OCI-LY1 (cell line): Measurements from ENCODE around the gene PTH1R.
A peak's percentile ranks its signal among the peaks of the same experiment; 100 is the strongest.

ENCODE experiments used
- H2AFZ ChIP-seq: fragments of 200-600 bp; sonication (generic), shearing (Covaris generic); 2 replicates; pipeline ENCODE4 v1.6.0; 2014; ENCODE audit warnings: antibody characterized with exemption, mild to moderate bottlenecking, low read length
- H3F3A ChIP-seq: fragments of 200-600 bp; sonication (generic), shearing (Covaris generic); 2 replicates; pipeline ENCODE4 v1.6.0; 2014; ENCODE audit warnings: mild to moderate bottlenecking, antibody characterized with exemption, low read length, moderate library complexity; ENCODE audit not compliant: insufficient read depth
- H3K27ac ChIP-seq: fragments of 200-600 bp; sonication (generic); 2 replicates; pipeline ENCODE4 v1.5.1; 2014; ENCODE audit warnings: low read length, mixed run types, mild to moderate bottlenecking, low read depth; ENCODE audit not compliant: poor library complexity, severe bottlenecking
- H3K27me3 ChIP-seq: fragments of 200-600 bp; sonication (generic); 2 replicates; pipeline ENCODE4 v1.6.0; 2014; ENCODE audit warnings: antibody characterized with exemption, mild to moderate bottlenecking, low read length, moderate library complexity; ENCODE audit not compliant: insufficient read depth
- H3K36me3 ChIP-seq: fragments of 200-600 bp; sonication (generic); 2 replicates; pipeline ENCODE4 v1.6.1; 2014; ENCODE audit warnings: mild to moderate bottlenecking, antibody characterized with exemption, low read length, moderate library complexity, mixed read lengths; ENCODE audit not compliant: insufficient read depth
- H3K4me1 ChIP-seq: fragments of 200-600 bp; sonication (generic); 2 replicates; pipeline ENCODE4 v1.5.1; 2014; ENCODE audit warnings: mild to moderate bottlenecking, low read length, moderate library complexity; ENCODE audit not compliant: insufficient read depth, severe bottlenecking
- H3K4me2 ChIP-seq: fragments of 200-600 bp; sonication (generic), shearing (Covaris generic); 2 replicates; pipeline ENCODE4 v1.6.1; 2014; ENCODE audit warnings: low read length
- H3K4me3 ChIP-seq: fragments of 200-600 bp; sonication (generic); 2 replicates; pipeline ENCODE4 v1.5.1; 2014; ENCODE audit warnings: low read length, low read depth, mild to moderate bottlenecking, mixed read lengths; ENCODE audit not compliant: poor library complexity, severe bottlenecking
- H3K79me2 ChIP-seq: fragments of 200-600 bp; shearing (Covaris generic); 2 replicates; pipeline ENCODE4 v1.6.1; 2016; ENCODE audit warnings: mixed run types, low read length, mixed read lengths; ENCODE audit not compliant: insufficient read depth
- H3K9ac ChIP-seq: fragments of 200-600 bp; sonication (generic), shearing (Covaris generic); 2 replicates; pipeline ENCODE4 v1.6.1; 2014; ENCODE audit warnings: mild to moderate bottlenecking, low read length, mixed read lengths
- H3K9me2 ChIP-seq: fragments of 200-600 bp; sonication (generic), shearing (Covaris generic); 2 replicates; pipeline ENCODE4 v1.6.1; 2014; ENCODE audit warnings: low read depth, mild to moderate bottlenecking, low read length, mixed read lengths
- H3K9me3 ChIP-seq: fragments of 200-600 bp; shearing (Covaris generic); 2 replicates; pipeline ENCODE4 v1.6.1; 2014; ENCODE audit warnings: low read length, mixed read lengths
- H4K20me1 ChIP-seq: fragments of 200-600 bp; sonication (generic), shearing (Covaris generic); 2 replicates; pipeline ENCODE4 v1.6.0; 2016; ENCODE audit warnings: mild to moderate bottlenecking, low read length; ENCODE audit not compliant: insufficient read depth
- EZH2 ChIP-seq: fragments of 200-600 bp; sonication (generic), shearing (Covaris generic); IDR thresholded peaks from 2 replicates; pipeline ENCODE4 v1.8.0; 2017; ENCODE audit warnings: borderline replicate concordance, mixed run types, mild to moderate bottlenecking, antibody characterized with exemption, low read length, moderate library complexity, mixed read lengths
- TF ChIP-seq, protein P1 (sequence below): fragments of 200-600 bp; sonication (generic), shearing (Covaris generic); IDR thresholded peaks from 2 replicates; pipeline ENCODE4 v1.5.1; 2017; ENCODE audit warnings: mild to moderate bottlenecking, antibody characterized with exemption, low read length, moderate library complexity, mixed read lengths

PTH1R gene

DNA sequence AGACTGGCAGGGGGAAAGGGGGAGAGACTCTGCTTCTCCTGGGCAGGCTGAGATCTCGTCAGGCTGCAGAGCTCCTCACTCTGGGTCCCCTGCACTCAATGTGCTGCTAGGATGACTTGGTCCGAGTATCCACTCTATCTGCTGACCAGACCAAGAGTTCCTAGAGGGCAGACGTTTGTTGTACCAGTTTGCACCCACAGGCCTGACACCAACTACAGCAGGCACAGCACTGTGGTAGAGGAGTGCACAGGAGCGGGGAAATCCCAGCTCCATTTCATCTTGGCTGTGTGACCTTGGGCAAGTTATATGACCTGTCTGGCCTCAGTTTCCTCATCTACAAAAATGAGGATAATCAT, 70.0 kb downstream of the PTH1R start:
- H3K9me2 ChIP-seq = no peaks in the 10 kb centered on the region
- H3K27me3 ChIP-seq = no peaks in the 10 kb centered on the region
- no peaks in the 10 kb centered on the region for H4K20me1 ChIP-seq
- H2AFZ ChIP-seq = no peak overlapping the region
- H3K27ac ChIP-seq = no peak overlapping the region
- no peak overlapping the region for H3K4me3 ChIP-seq
- peaks cover 48% of the 10 kb centered on the region; the same call in 1 of the 2 replicates for H3K36me3 ChIP-seq
- no peaks in the 10 kb centered on the region for H3F3A ChIP-seq
- no peak overlapping the region for H3K4me2 ChIP-seq
- H3K9ac ChIP-seq = no peak overlapping the region
- peaks cover 91% of the 10 kb centered on the region for H3K79me2 ChIP-seq
- TF ChIP-seq, protein P1, sequence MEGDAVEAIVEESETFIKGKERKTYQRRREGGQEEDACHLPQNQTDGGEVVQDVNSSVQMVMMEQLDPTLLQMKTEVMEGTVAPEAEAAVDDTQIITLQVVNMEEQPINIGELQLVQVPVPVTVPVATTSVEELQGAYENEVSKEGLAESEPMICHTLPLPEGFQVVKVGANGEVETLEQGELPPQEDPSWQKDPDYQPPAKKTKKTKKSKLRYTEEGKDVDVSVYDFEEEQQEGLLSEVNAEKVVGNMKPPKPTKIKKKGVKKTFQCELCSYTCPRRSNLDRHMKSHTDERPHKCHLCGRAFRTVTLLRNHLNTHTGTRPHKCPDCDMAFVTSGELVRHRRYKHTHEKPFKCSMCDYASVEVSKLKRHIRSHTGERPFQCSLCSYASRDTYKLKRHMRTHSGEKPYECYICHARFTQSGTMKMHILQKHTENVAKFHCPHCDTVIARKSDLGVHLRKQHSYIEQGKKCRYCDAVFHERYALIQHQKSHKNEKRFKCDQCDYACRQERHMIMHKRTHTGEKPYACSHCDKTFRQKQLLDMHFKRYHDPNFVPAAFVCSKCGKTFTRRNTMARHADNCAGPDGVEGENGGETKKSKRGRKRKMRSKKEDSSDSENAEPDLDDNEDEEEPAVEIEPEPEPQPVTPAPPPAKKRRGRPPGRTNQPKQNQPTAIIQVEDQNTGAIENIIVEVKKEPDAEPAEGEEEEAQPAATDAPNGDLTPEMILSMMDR = no peak
- no peak for TF ChIP-seq EZH2
- H3K9me3 ChIP-seq = no peaks in the 10 kb centered on the region
- peaks cover 19% of the 10 kb centered on the region for H3K4me1 ChIP-seq

DNA sequence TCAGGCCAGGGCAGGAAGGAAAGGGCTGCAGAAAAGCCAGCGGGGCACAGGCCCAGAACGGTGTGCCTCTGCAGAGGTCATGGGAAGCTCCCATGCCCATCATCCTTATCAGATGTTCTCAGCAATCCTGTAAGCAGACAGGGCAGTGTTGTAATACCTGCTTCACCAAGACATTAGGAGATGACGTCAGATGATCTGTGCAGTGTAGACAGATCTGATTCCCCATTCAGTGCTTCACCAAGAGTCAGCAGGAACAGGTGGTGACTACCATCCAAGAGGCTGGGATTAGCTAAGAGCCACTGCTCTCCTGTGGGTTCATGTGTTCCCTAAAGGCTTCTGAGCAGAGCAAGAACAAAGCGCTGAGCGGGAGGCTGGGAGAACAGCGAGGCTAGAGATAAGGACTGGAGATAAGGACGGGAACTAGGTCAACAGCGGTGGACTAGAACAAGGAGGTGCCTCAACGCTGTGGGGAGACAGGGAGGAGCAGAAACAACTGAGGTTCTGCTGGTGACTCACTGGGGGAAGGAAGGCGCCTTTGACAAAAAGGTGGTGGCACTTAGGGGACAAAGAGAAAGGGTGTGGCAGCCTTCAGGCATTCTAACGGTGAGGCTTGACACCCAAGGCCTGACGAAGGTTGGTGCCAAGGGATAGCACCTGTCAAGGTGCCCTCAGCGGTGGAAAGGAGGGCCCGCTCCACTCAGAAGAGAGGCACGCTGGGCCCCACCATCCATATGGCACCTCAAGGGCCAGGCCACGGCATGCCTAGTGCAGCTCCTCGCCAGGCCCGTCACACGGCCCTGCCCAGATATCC, 70.7 kb downstream of the PTH1R start:
- TF ChIP-seq, protein P1 = no peak
- no peak for TF ChIP-seq EZH2
- Histone ChIP-seq H3K9me3 (no peaks in the 10 kb centered on the region), H3K4me3 (no peak overlapping the region), H3K9me2 (no peaks in the 10 kb centered on the region), H3K27me3 (no peaks in the 10 kb centered on the region), H3F3A (no peaks in the 10 kb centered on the region), H3K27ac (no peak overlapping the region), H3K79me2 (peaks cover 94% of the 10 kb centered on the region), H2AFZ (no peak overlapping the region), H3K4me2 (no peak overlapping the region), H3K4me1 (peaks cover 25% of the 10 kb centered on the region), H4K20me1 (no peaks in the 10 kb centered on the region), H3K36me3 (peaks cover 44% of the 10 kb centered on the region; the same call in 1 of the 2 replicates), H3K9ac (no peak overlapping the region)

DNA sequence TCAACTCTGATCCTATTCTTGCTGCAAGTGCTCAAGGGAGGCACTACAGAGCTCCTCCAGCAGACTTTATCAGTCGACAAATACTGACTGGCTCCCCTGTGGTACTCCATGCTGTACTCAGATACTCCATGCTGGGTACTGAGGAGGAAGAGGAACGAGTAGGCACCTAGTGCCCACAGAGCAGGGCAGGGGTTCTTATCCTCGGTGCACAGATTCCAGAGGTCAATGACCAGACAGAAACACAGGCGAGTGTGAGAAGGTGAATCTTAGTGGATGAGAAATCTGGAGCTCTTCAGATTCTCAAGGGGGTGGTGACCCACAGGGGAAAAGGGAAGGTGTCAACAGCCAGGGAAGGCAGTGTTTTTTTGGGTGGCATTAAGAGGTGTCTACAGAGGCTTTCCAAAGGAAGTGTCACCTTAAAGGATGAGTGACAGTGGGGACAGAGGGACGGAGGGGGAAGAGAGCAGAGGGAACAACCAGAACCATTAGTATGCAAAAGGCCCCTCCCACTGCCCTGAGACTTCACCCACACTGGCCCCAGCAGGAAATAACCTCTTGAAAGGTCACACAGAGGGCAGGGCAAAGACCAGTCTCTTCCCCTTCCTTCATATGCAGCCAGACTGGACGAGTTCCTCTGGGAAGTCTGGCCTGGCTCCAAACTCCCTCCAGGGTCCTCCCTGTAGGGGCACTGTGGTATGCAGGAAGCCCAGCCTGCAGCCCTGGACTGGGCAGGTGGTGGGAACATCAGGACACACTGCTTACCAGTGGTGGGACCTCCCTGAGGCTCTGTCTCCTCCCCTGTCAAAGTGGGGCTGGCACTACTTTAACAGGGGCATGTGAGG, 71.5 kb downstream of the PTH1R start:
- Histone ChIP-seq H3K9ac (no peak overlapping the region), H3K27me3 (no peaks in the 10 kb centered on the region), H3K9me2 (no peaks in the 10 kb centered on the region), H3K9me3 (no peaks in the 10 kb centered on the region), H2AFZ (no peak overlapping the region), H3K4me1 (peaks cover 34% of the 10 kb centered on the region), H3F3A (no peaks in the 10 kb centered on the region), H3K36me3 (peaks cover 44% of the 10 kb centered on the region; the same call in 1 of the 2 replicates), H3K79me2 (peaks cover 94% of the 10 kb centered on the region), H3K4me3 (no peak overlapping the region), H3K27ac (peak overlapping the region; percentile 55), H4K20me1 (no peaks in the 10 kb centered on the region), H3K4me2 (no peak overlapping the region)
- TF ChIP-seq, protein P1 = no peak
- no peak for TF ChIP-seq EZH2
